ENCODE results near the gene PUS10. TPM values are rescaled to one million over a fixed set of nuclear protein-coding genes. Genes with fewer than 3 reads are reported as not detected.

The PUS10 gene
- total and polyA plus RNA-seq, 2 of the 4 experiments (the other 2 are of a cell fraction): 4.4 to 5.7 TPM

DNA sequence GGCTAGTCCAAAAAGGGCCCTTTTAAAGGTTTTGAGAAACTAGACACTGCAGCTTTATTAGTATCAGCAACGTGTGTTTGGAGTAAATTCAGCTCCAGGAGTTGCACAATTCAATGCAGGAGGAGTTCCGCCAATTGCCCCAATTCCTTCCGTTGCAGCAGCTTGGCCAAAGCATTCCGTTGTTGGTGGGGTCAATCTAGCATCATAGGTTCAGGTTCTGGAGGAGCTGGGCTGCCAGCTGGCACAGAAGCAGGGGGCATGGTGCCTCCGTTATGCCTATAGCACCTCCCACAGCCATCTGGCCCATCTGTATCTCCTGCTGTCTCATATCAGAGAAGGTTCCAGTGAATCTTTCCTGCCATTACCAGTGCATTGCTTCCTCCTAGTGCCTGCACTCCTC lies 81.3 kb downstream of the PUS10 start:
- Histone ChIP-seq H3K9me1 (ENCODE audit: insufficient read depth, low read length) (no peaks in the 10 kb centered on the region), H2BK20ac (ENCODE audit: low read depth, low read length) (no peak overlapping the region), H3K4me3 (ENCODE audit: insufficient read depth, low read depth, low read length) (no peak overlapping the region), H4K20me1 (ENCODE audit: insufficient read depth, low read length) (no peaks in the 10 kb centered on the region), H2AK9ac (replicated peaks; ENCODE audit: low read depth, low read length, poor library complexity) (no peak overlapping the region), H3K9ac (ENCODE audit: low read depth, low read length) (no peak overlapping the region), H4K91ac (ENCODE audit: insufficient read depth, low read depth, low read length) (no peak overlapping the region), H3K27me3 (ENCODE audit: control insufficient read depth, insufficient read depth, low read length) (no peaks in the 10 kb centered on the region), H4K5ac (ENCODE audit: low read depth, low read length) (no peak overlapping the region), H3K18ac (ENCODE audit: low read depth, low read length) (no peak overlapping the region), H3K9me3 (ENCODE audit: control insufficient read depth, insufficient read depth, low read length) (no peaks in the 10 kb centered on the region), H3K23ac (ENCODE audit: low read depth, low read length) (no peak overlapping the region), H3K36me3 (ENCODE audit: control insufficient read depth, insufficient read depth, low read length) (0 out of 2 replicates have a peak, but pooled peaks cover 1% of the 10 kb centered on the region), H2AFZ (replicated peaks; ENCODE audit: low read length, poor library complexity) (no peak overlapping the region), H3K4me2 (ENCODE audit: low read depth, low read length) (no peak overlapping the region), H2BK15ac (ENCODE audit: low read depth, low read length) (no peak overlapping the region), H3K14ac (replicated peaks; ENCODE audit: low read depth, low read length) (no peak overlapping the region), H3K56ac (ENCODE audit: extremely low read depth, insufficient read depth, low read length) (no peak overlapping the region), H3K4me1 (ENCODE audit: control insufficient read depth, insufficient read depth, low read length) (no peaks in the 10 kb centered on the region), H2AK5ac (ENCODE audit: low read depth, low read length) (no peak overlapping the region), H3K4ac (ENCODE audit: low read depth, low read length) (no peak overlapping the region), H2BK5ac (ENCODE audit: low read depth, low read length, poor library complexity, severe bottlenecking) (no peak overlapping the region), H3K79me1 (ENCODE audit: low read depth in 1 of 2, low read length in 2 of 2) (no peaks in the 10 kb centered on the region), H2BK120ac (ENCODE audit: low read depth, low read length) (no peak overlapping the region), H4K8ac (ENCODE audit: low read depth in 2 of 2, low read length in 2 of 2) (no peak overlapping the region), H3K27ac (ENCODE audit: insufficient read depth, low read length) (no peak overlapping the region)
- WGBS, 2 experiments (ENCODE audit: extremely low coverage in 2 of 2, insufficient read length in 1 of 2): 80% methylated on average over 2 of the region's 5 CpGs; no CpG with 5 or more reads in 1 of the 2 experiments
- in situ Hi-C loops (cut with MboI; ENCODE audit: low sequenced_read_pairs) (no loop called here), intact Hi-C loops (cut with micrococcal nuclease) (no loop called here), dilution Hi-C loops (cut with HindIII; ENCODE audit: low sequenced_read_pairs, unreplicated experiment) (no loop called here)
- DNase-seq (no peak), ATAC-seq (ENCODE audit: low read depth) (no peak)
- no TSS peak for BruUV-seq (replicated peaks)
- CTCF ChIA-PET: no interaction called here
- POLR2A ChIA-PET (ENCODE audit: unreplicated experiment): no interaction called here
- no peak for TF ChIP-seq FOS (IDR thresholded peaks at IDR 0.05; ENCODE audit: low read depth, low read length)
